ENCODE results near the gene FBXL7. TPM values are rescaled to one million over a fixed set of nuclear protein-coding genes. Genes with fewer than 3 reads are reported as not detected.

FBXL7 gene
- total RNA-seq, 8 experiments from 2014 or later, result 2.9 to 12.8 (median 5.8) TPM

GRCh38 chr5:15526413-15526812 is 26.4 kb downstream of the FBXL7 start:
- in situ Hi-C loops (cut with MboI; ENCODE audit: low pct_unique_long_range_greater_than_20kb in 2 of 9, low sequenced_read_pairs in 9 of 9, unreplicated experiment in 9 of 9), result no loop called here
- no peak overlapping the region for H3K4me3 ChIP-seq

GRCh38 chr5:15528476-15528875 is 28.5 kb downstream of the FBXL7 start:
- Histone ChIP-seq H3K4me3 (no peak overlapping the region), H3K27ac (no peak overlapping the region), H3K4me1 (replicated peaks in 1 of 2) (peaks cover 0 to 5% of the 10 kb centered on the region in 2 donors)
- 41 to 100% (median 90%) methylated on average over 1 to 3 of the region's 3 CpGs; no CpG with 5 or more reads in 1 of the 10 experiments for WGBS, 10 experiments
- in situ Hi-C loops (cut with MboI; ENCODE audit: low pct_unique_long_range_greater_than_20kb in 2 of 9, low sequenced_read_pairs in 9 of 9, unreplicated experiment in 9 of 9), result no loop called here
- no peak for ATAC-seq (replicated peaks in 6 of 8)

More at GRCh38 chr5:15526413-15526812, 26.4 kb downstream of the FBXL7 start:
- peaks cover 12 to 19% of the 10 kb centered on the region in 2 donors for H3K4me1 ChIP-seq (replicated peaks in 1 of 2)
- no peak overlapping the region for H3K27ac ChIP-seq
- WGBS, 10 experiments, result 81 to 100% (median 91%) methylated on average over 1 to 3 of the region's 3 CpGs; no CpG with 5 or more reads in 2 of the 10 experiments
- no peak for ATAC-seq (replicated peaks in 6 of 8)

GRCh38 chr5:15529013-15529412 is 29.0 kb downstream of the FBXL7 start:
- H3K4me3 ChIP-seq, result no peak overlapping the region
- in situ Hi-C loops (cut with MboI; ENCODE audit: low pct_unique_long_range_greater_than_20kb in 2 of 9, low sequenced_read_pairs in 9 of 9, unreplicated experiment in 9 of 9), result no loop called here
- H3K27ac ChIP-seq, result no peak overlapping the region
- H3K4me1 ChIP-seq (replicated peaks in 1 of 2), result peaks cover 0 to 5% of the 10 kb centered on the region in 2 donors
- WGBS, 10 experiments, result 81 to 100% (median 94%) methylated on average over 2 to 5 of the region's 5 CpGs; no CpG with 5 or more reads in 1 of the 10 experiments
- no peak for ATAC-seq (replicated peaks in 6 of 8)

- WGBS, 10 experiments, result 85 to 100% (median 100%) methylated on average over 1 to 2 of the region's 2 CpGs; no CpG with 5 or more reads in 3 of the 10 experiments
These were observed 29.8 kb downstream of the FBXL7 start for GRCh38 chr5:15529821-15530220.

GRCh38 chr5:15533129-15533893 is 33.3 kb downstream of the FBXL7 start:
- 11 to 98% (median 84%) methylated on average over 1 to 5 of the region's 5 CpGs for WGBS, 10 experiments

More at GRCh38 chr5:15529821-15530220, 29.8 kb downstream of the FBXL7 start:
- Histone ChIP-seq H3K4me3 (no peak overlapping the region), H3K4me1 (replicated peaks in 1 of 2) (peaks cover 0 to 3% of the 10 kb centered on the region in 2 donors), H3K27ac (no peak overlapping the region)
- in situ Hi-C loops (cut with MboI; ENCODE audit: low pct_unique_long_range_greater_than_20kb in 2 of 9, low sequenced_read_pairs in 9 of 9, unreplicated experiment in 9 of 9), result no loop called here
- ATAC-seq (replicated peaks in 6 of 8), result no peak

GRCh38 chr5:15535938-15536337 is 36.0 kb downstream of the FBXL7 start:
- in situ Hi-C loops (cut with MboI; ENCODE audit: low pct_unique_long_range_greater_than_20kb in 2 of 9, low sequenced_read_pairs in 9 of 9, unreplicated experiment in 9 of 9), result no loop called here

More at GRCh38 chr5:15533129-15533893, 33.3 kb downstream of the FBXL7 start:
- Histone ChIP-seq H3K27ac (no peak overlapping the region), H3K4me3 (no peak overlapping the region), H3K4me1 (replicated peaks in 1 of 2) (peaks cover 5 to 12% of the 10 kb centered on the region in 2 donors)
- no peak for ATAC-seq (replicated peaks in 6 of 8)
- in situ Hi-C loops (cut with MboI; ENCODE audit: low pct_unique_long_range_greater_than_20kb in 2 of 9, low sequenced_read_pairs in 9 of 9, unreplicated experiment in 9 of 9), result no loop called here

GRCh38 chr5:15538516-15538915 is 38.5 kb downstream of the FBXL7 start:
- Histone ChIP-seq H3K4me1 (replicated peaks in 1 of 2) (peaks cover 20 to 30% of the 10 kb centered on the region in 2 donors), H3K4me3 (no peak overlapping the region), H3K27ac (no peak overlapping the region)
- in situ Hi-C loops (cut with MboI; ENCODE audit: low pct_unique_long_range_greater_than_20kb in 2 of 9, low sequenced_read_pairs in 9 of 9, unreplicated experiment in 9 of 9), result no loop called here
- 27 to 56% (median 38%) methylated on average over 1 to 2 of the region's 2 CpGs; no CpG with 5 or more reads in 3 of the 10 experiments for WGBS, 10 experiments
- peak in 7 of 8 experiments; percentile 47 to 95 (median 65) for ATAC-seq (replicated peaks in 6 of 8)

More at GRCh38 chr5:15535938-15536337, 36.0 kb downstream of the FBXL7 start:
- Histone ChIP-seq H3K4me3 (no peak overlapping the region), H3K27ac (no peak overlapping the region), H3K4me1 (replicated peaks in 1 of 2) (peaks cover 15 to 28% of the 10 kb centered on the region in 2 donors)
- WGBS, 10 experiments, result 60 to 100% (median 96%) methylated on average over 1 to 4 of the region's 4 CpGs; no CpG with 5 or more reads in 2 of the 10 experiments
- ATAC-seq (replicated peaks in 6 of 8), result no peak

- Histone ChIP-seq H3K4me1 (replicated peaks in 1 of 2) (peaks cover 23 to 33% of the 10 kb centered on the region in 2 donors), H3K4me3 (no peak overlapping the region), H3K27ac (no peak overlapping the region)
- ATAC-seq (replicated peaks in 6 of 8), result no peak
- in situ Hi-C loops (cut with MboI; ENCODE audit: low pct_unique_long_range_greater_than_20kb in 2 of 9, low sequenced_read_pairs in 9 of 9, unreplicated experiment in 9 of 9), result no loop called here
- WGBS, 10 experiments, result 70 to 100% (median 92%) methylated on average over 1 to 2 of the region's 2 CpGs; no CpG with 5 or more reads in 2 of the 10 experiments
These were observed 40.0 kb downstream of the FBXL7 start for GRCh38 chr5:15539951-15540350.

GRCh38 chr5:15544039-15544438 is 44.1 kb downstream of the FBXL7 start:
- Histone ChIP-seq H3K4me3 (no peak overlapping the region), H3K4me1 (replicated peaks in 1 of 2) (peaks cover 11 to 15% of the 10 kb centered on the region in 2 donors), H3K27ac (no peak overlapping the region)
- WGBS, 10 experiments, result 75 to 100% (median 85%) methylated on average over 1 to 4 of the region's 4 CpGs; no CpG with 5 or more reads in 3 of the 10 experiments
- ATAC-seq (replicated peaks in 6 of 8), result no peak
- in situ Hi-C loops (cut with MboI; ENCODE audit: low pct_unique_long_range_greater_than_20kb in 2 of 9, low sequenced_read_pairs in 9 of 9, unreplicated experiment in 9 of 9), result no loop called here

- peaks cover 7% of the 10 kb centered on the region in 2 donors for H3K4me1 ChIP-seq (replicated peaks in 1 of 2)
- H3K27ac ChIP-seq, result no peak overlapping the region
- H3K4me3 ChIP-seq, result no peak overlapping the region
- no peak for ATAC-seq (replicated peaks in 6 of 8)
- in situ Hi-C loops (cut with MboI; ENCODE audit: low pct_unique_long_range_greater_than_20kb in 2 of 9, low sequenced_read_pairs in 9 of 9, unreplicated experiment in 9 of 9), result no loop called here
- 63 to 100% (median 90%) methylated on average over 1 to 2 of the region's 2 CpGs; no CpG with 5 or more reads in 4 of the 10 experiments for WGBS, 10 experiments
These were observed 45.1 kb downstream of the FBXL7 start for GRCh38 chr5:15545082-15545481.

- peak in 1 of 8 experiments; percentile 29 for ATAC-seq (replicated peaks in 6 of 8)
- 60 to 100% (median 100%) methylated on average over 1 to 3 of the region's 4 CpGs; no CpG with 5 or more reads in 3 of the 10 experiments for WGBS, 10 experiments
- in situ Hi-C loops (cut with MboI; ENCODE audit: low pct_unique_long_range_greater_than_20kb in 2 of 9, low sequenced_read_pairs in 9 of 9, unreplicated experiment in 9 of 9), result no loop called here
- Histone ChIP-seq H3K27ac (no peak overlapping the region), H3K4me1 (replicated peaks in 1 of 2) (peaks cover 13 to 18% of the 10 kb centered on the region in 2 donors), H3K4me3 (no peak overlapping the region)
These were observed 47.4 kb downstream of the FBXL7 start for GRCh38 chr5:15547261-15547839.

GRCh38 chr5:15549961-15550360 is 50.0 kb downstream of the FBXL7 start:
- in situ Hi-C loops (cut with MboI; ENCODE audit: low pct_unique_long_range_greater_than_20kb in 2 of 9, low sequenced_read_pairs in 9 of 9, unreplicated experiment in 9 of 9), result no loop called here
- peaks cover 6 to 11% of the 10 kb centered on the region in 2 donors for H3K4me1 ChIP-seq (replicated peaks in 1 of 2)
- no peak overlapping the region for H3K4me3 ChIP-seq
- 60 to 100% (median 100%) methylated on average over 1 of the region's 1 CpG; no CpG with 5 or more reads in 5 of the 10 experiments for WGBS, 10 experiments
- no peak for ATAC-seq (replicated peaks in 6 of 8)
- H3K27ac ChIP-seq, result no peak overlapping the region

GRCh38 chr5:15550502-15551112 is 50.6 kb downstream of the FBXL7 start:
- H3K27ac ChIP-seq, result no peak overlapping the region
- H3K4me3 ChIP-seq, result no peak overlapping the region
- in situ Hi-C loops (cut with MboI; ENCODE audit: low pct_unique_long_range_greater_than_20kb in 2 of 9, low sequenced_read_pairs in 9 of 9, unreplicated experiment in 9 of 9), result no loop called here
- H3K4me1 ChIP-seq (replicated peaks in 1 of 2), result peaks cover 6 to 11% of the 10 kb centered on the region in 2 donors
- WGBS, 10 experiments, result 77 to 100% (median 89%) methylated on average over 1 to 4 of the region's 4 CpGs; no CpG with 5 or more reads in 2 of the 10 experiments
- ATAC-seq (replicated peaks in 6 of 8), result peak in 1 of 8 experiments; percentile 6

All from motor neuron (in vitro differentiated cells).